Sigmoid colon (tissue), 7 donors: ENCODE data around the gene ATIC. TPM values are rescaled to one million over a fixed set of nuclear protein-coding genes. Genes with fewer than 3 reads are reported as not detected.
"Not testable (repeated sequence)": the region's sequence is repeated elsewhere in the genome, so short reads cannot be mapped to it uniquely, and the experiment has no call there.

Experiments
- DNase-seq: peaks from one replicate; pipeline ENCODE4 v3.0.0-alpha.2; 2019
- H3K27ac ChIP-seq, 4 donors: fragments of 200-600 bp; sonication (generic); one replicate each; pipeline ENCODE4 v1.5.1; 2016 to 2019; ENCODE audit warnings: mild to moderate bottlenecking in 1 of 4
- H3K27me3 ChIP-seq, 3 donors: fragments of 200-600 bp; sonication (generic); one replicate each; pipeline ENCODE4 v1.5.1; 2019; ENCODE audit warnings: mild to moderate bottlenecking in 1 of 3
- H3K36me3 ChIP-seq, 4 donors: fragments of 200-600 bp; sonication (generic); one replicate each; pipeline ENCODE4 v1.5.1; 2016 to 2019
- H3K4me1 ChIP-seq, 4 donors: fragments of 200-600 bp; sonication (generic); one replicate each; pipeline ENCODE4 v1.5.1; 2017 to 2019
- H3K4me3 ChIP-seq, 4 donors: fragments of 200-600 bp; sonication (generic); one replicate each; pipeline ENCODE4 v1.5.1; 2017 to 2019; ENCODE audit warnings: mild to moderate bottlenecking in 2 of 4, moderate library complexity in 1 of 4
- H3K9me3 ChIP-seq, 4 donors: fragments of 200-600 bp in 3 of 4; sonication (generic) in 3 of 4; one replicate each; pipeline versions ENCODE4 v1.5.1 to v1.6.1; 2013 to 2019
- CTCF ChIP-seq, 4 experiments: fragments of 450-650 bp in 3 of 4; fragments of 200-600 bp in 1 of 4; IDR thresholded peaks; one replicate each; pipeline ENCODE4 v1.5.1; 2016 to 2019; ENCODE audit warnings: antibody characterized with exemption in 4 of 4, mild to moderate bottlenecking in 3 of 4, moderate library complexity in 2 of 4
- EP300 ChIP-seq, 4 donors: sonication (generic); formaldehyde crosslinking; IDR thresholded peaks; one replicate each; pipeline ENCODE4 v1.6.1; 2017; ENCODE audit warnings: antibody characterized with exemption in 4 of 4
- POLR2A ChIP-seq, 2 donors: fragments of 450-650 bp; IDR thresholded peaks; one replicate each; pipeline ENCODE4 v1.6.1; 2016; ENCODE audit warnings: antibody characterized with exemption in 2 of 2, mild to moderate bottlenecking in 2 of 2, moderate library complexity in 2 of 2
- POLR2AphosphoS5 ChIP-seq, 4 donors: sonication (generic); formaldehyde crosslinking; IDR thresholded peaks; one replicate each; pipeline ENCODE4 v1.6.1; 2017; ENCODE audit warnings: antibody characterized with exemption in 4 of 4
- WGBS, 2 donors: extraction: QIAGEN DNeasy Blood & Tissue Kit; methylation state at CpG; one replicate each; pipeline ENCODE4 v1.1.7; 2013; 5-methylcytosine and 5-hydroxymethylcytosine counted together
- intact Hi-C: fragments of 100-400 bp; cut with DNase I; formaldehyde crosslinking; loops from one replicate; pipeline ENCODE4 v1.15.1; 2023
- polyA plus RNA-seq, 3 donors: library from polyadenylated mRNA; stranded (reverse); fragments of 200-250 nt; gene quantifications; one replicate each; pipeline ENCODE4 v1.2.3, GENCODE V29; 2013
- total RNA-seq, 4 donors: library from RNA; depleted of rRNA; stranded (reverse); fragments of >200 nt; gene quantifications; one replicate each; pipeline ENCODE4 v1.1.0, GENCODE V29; 2016
- donor health status: healthy with polysubstance abuse.
- donor health status: Bipolar disorder and iron deficiency.
- donor health status: healthy.

ATIC gene
- total and polyA plus RNA-seq, 7 donors = 27.0 to 116 (median 42.6) TPM

- H3K27ac ChIP-seq = no peak overlapping the region
- no peak overlapping the region for H3K4me3 ChIP-seq
- no peak for DNase-seq
- intact Hi-C loops = no loop called here
- no peaks in the 10 kb centered on the region for H3K9me3 ChIP-seq
- H3K27me3 ChIP-seq = no peaks in the 10 kb centered on the region
- peaks cover 0 to 4% (median 0%) of the 10 kb centered on the region in 4 donors for H3K4me1 ChIP-seq
- WGBS, 2 donors = 93 to 96% methylated on average over 4 of the region's 4 CpGs
- H3K36me3 ChIP-seq = peaks cover 10 to 48% (median 39%) of the 10 kb centered on the region in 4 donors
- TF ChIP-seq EP300 (IDR thresholded peaks at IDR 0.05) (no peak), CTCF (IDR thresholded peaks at IDR 0.05) (no peak), POLR2AphosphoS5 (IDR thresholded peaks at IDR 0.05) (no peak), POLR2A (IDR thresholded peaks at IDR 0.05) (no peak)
These were observed 46.5 kb downstream of the ATIC start for GRCh38 chr2:215358312-215358845.

- H3K4me3 ChIP-seq = no peak overlapping the region
- H3K27me3 ChIP-seq = no peaks in the 10 kb centered on the region
- 93 to 95% methylated on average over 15 of the region's 15 CpGs for WGBS, 2 donors
- DNase-seq = no peak
- intact Hi-C loops = no loop called here
- peaks cover 10 to 54% (median 45%) of the 10 kb centered on the region in 4 donors for H3K36me3 ChIP-seq
- TF ChIP-seq POLR2A (IDR thresholded peaks at IDR 0.05) (no peak), POLR2AphosphoS5 (IDR thresholded peaks at IDR 0.05) (peak in 2 of 4 donors; percentile 22 to 41)
- no peaks in the 10 kb centered on the region for H3K9me3 ChIP-seq
- peak overlapping the region in 1 of 4 donors; percentile 16 for H3K27ac ChIP-seq
- peaks cover 0 to 4% (median 0%) of the 10 kb centered on the region in 4 donors for H3K4me1 ChIP-seq
These were observed 47.2 kb downstream of the ATIC start for GRCh38 chr2:215358891-215359575.

GRCh38 chr2:215359576-215359922 lies 47.7 kb downstream of the ATIC start:
- no peaks in the 10 kb centered on the region for H3K27me3 ChIP-seq
- H3K4me1 ChIP-seq = peaks cover 0 to 4% (median 0%) of the 10 kb centered on the region in 4 donors
- TF ChIP-seq EP300 (IDR thresholded peaks at IDR 0.05) (no peak), POLR2AphosphoS5 (IDR thresholded peaks at IDR 0.05) (no peak), CTCF (IDR thresholded peaks at IDR 0.05) (no peak), POLR2A (IDR thresholded peaks at IDR 0.05) (no peak)
- DNase-seq = no peak
- no peaks in the 10 kb centered on the region for H3K9me3 ChIP-seq
- intact Hi-C loops = no loop called here
- 97 to 100% methylated on average over 1 of the region's 1 CpG for WGBS, 2 donors
- peaks cover 10 to 59% (median 50%) of the 10 kb centered on the region in 4 donors for H3K36me3 ChIP-seq
- no peak overlapping the region for H3K27ac ChIP-seq
- no peak overlapping the region for H3K4me3 ChIP-seq

- H3K4me1 ChIP-seq, H3K4me3 ChIP-seq, intact Hi-C loops, DNase-seq, H3K27ac ChIP-seq, H3K9me3 ChIP-seq, H3K27me3 ChIP-seq: not testable (repeated sequence)
- 94 to 96% methylated on average over 3 of the region's 3 CpGs for WGBS, 2 donors
- TF ChIP-seq POLR2AphosphoS5 (IDR thresholded peaks at IDR 0.05) = peak in 1 of 4 donors; percentile 25
- H3K36me3 ChIP-seq = peaks cover 14 to 65% (median 55%) of the 10 kb centered on the region in 4 donors
These were observed 48.2 kb downstream of the ATIC start for GRCh38 chr2:215360059-215360458.

GRCh38 chr2:215360596-215360995 lies 48.7 kb downstream of the ATIC start:
- H3K9me3 ChIP-seq = no peaks in the 10 kb centered on the region
- H3K4me3 ChIP-seq = no peak overlapping the region
- DNase-seq = no peak
- intact Hi-C loops = no loop called here
- H3K36me3 ChIP-seq = peaks cover 18 to 70% (median 61%) of the 10 kb centered on the region in 4 donors
- no peaks in the 10 kb centered on the region for H3K4me1 ChIP-seq
- 91 to 94% methylated on average over 2 of the region's 2 CpGs for WGBS, 2 donors
- H3K27me3 ChIP-seq = no peaks in the 10 kb centered on the region
- no peak overlapping the region for H3K27ac ChIP-seq
- no peak for TF ChIP-seq EP300 (IDR thresholded peaks at IDR 0.05)
- TF ChIP-seq CTCF (IDR thresholded peaks at IDR 0.05) = no peak
- no peak for TF ChIP-seq POLR2AphosphoS5 (IDR thresholded peaks at IDR 0.05)
- no peak for TF ChIP-seq POLR2A (IDR thresholded peaks at IDR 0.05)
